Stimulated activated CD8-positive, alpha-beta memory T cell treated with anti-CD3 and anti-CD28 coated beads, Interleukin-15, amount 100 ng/mL, for 24 hours (primary cell): ENCODE measurements around the gene PREX1.
"Not testable (repeated sequence)": the region's sequence is repeated elsewhere in the genome, so short reads cannot be mapped to it uniquely, and the experiment has no call there.

Source experiments
- DNase-seq: peaks from one replicate; pipeline ENCODE4 v3.0.0-alpha.2; 2020; ENCODE audit warnings: low read depth

Gene PREX1

GRCh38 chr20:48812600-48813445 lies 15.0 kb downstream of the PREX1 start:
- DNase-seq = no peak

- not testable (repeated sequence) for DNase-seq
These were observed 15.7 kb downstream of the PREX1 start for GRCh38 chr20:48812114-48812513.

GRCh38 chr20:48809673-48810072 lies 18.1 kb downstream of the PREX1 start:
- no peak for DNase-seq

- DNase-seq = no peak
These were observed 19.3 kb downstream of the PREX1 start for GRCh38 chr20:48808382-48809034.

GRCh38 chr20:48807586-48808381 lies 20.0 kb downstream of the PREX1 start:
- DNase-seq = no peak

GRCh38 chr20:48807051-48807450 lies 20.7 kb downstream of the PREX1 start:
- DNase-seq = no peak

GRCh38 chr20:48805716-48806115 lies 22.1 kb downstream of the PREX1 start:
- DNase-seq = no peak

GRCh38 chr20:48805286-48805685 lies 22.5 kb downstream of the PREX1 start:
- DNase-seq = no peak

GRCh38 chr20:48804300-48804980 lies 23.4 kb downstream of the PREX1 start:
- DNase-seq = no peak

GRCh38 chr20:48803176-48804053 lies 24.4 kb downstream of the PREX1 start:
- DNase-seq = no peak

GRCh38 chr20:48802647-48803046 lies 25.2 kb downstream of the PREX1 start:
- no peak for DNase-seq

- DNase-seq = no peak
These were observed 25.6 kb downstream of the PREX1 start for GRCh38 chr20:48802216-48802615.

- no peak for DNase-seq
These were observed 26.6 kb downstream of the PREX1 start for GRCh38 chr20:48801197-48801596.

GRCh38 chr20:48800177-48800576 lies 27.6 kb downstream of the PREX1 start:
- no peak for DNase-seq

GRCh38 chr20:48799328-48800105 lies 28.3 kb downstream of the PREX1 start:
- DNase-seq = no peak

- no peak for DNase-seq
These were observed 29.7 kb downstream of the PREX1 start for GRCh38 chr20:48797850-48798747.

- no peak for DNase-seq
These were observed 30.4 kb downstream of the PREX1 start for GRCh38 chr20:48797275-48797825.

GRCh38 chr20:48795732-48796131 lies 32.1 kb downstream of the PREX1 start:
- DNase-seq = no peak
